Right cardiac atrium (tissue), 5 donors: Measurements from ENCODE around the gene PKDREJ. TPM values are rescaled to one million over a fixed set of nuclear protein-coding genes. Genes with fewer than 3 reads are reported as not detected.
"Not testable (repeated sequence)": the region's sequence is repeated elsewhere in the genome, so short reads cannot be mapped to it uniquely, and the experiment has no call there.

Experiments used
- ATAC-seq, 2 donors: fragments of 200-7000 bp; cut with Tn5 transposase; one replicate each; pipeline versions ENCODE4 v1.8.0 to v1.9.1; 2020; ENCODE audit warnings: moderate library complexity in 2 of 2, mild to moderate bottlenecking in 1 of 2
- DNase-seq, 3 donors: peaks; one replicate each; pipeline ENCODE4 v3.0.0-alpha.2; 2020
- H3K27ac ChIP-seq: one replicate; pipeline ENCODE4 v1.5.1; 2013; ENCODE audit warnings: mild to moderate bottlenecking, low read length, control low read depth, moderate library complexity
- H3K27me3 ChIP-seq: one replicate; pipeline ENCODE4 v1.6.1; 2013; ENCODE audit not compliant: control insufficient read depth, insufficient read depth
- H3K4me1 ChIP-seq: one replicate; pipeline ENCODE4 v1.6.1; 2013; ENCODE audit warnings: low read length; ENCODE audit not compliant: control insufficient read depth, insufficient read depth
- H3K4me3 ChIP-seq: one replicate; pipeline ENCODE4 v1.5.1; 2013; ENCODE audit warnings: low read length, control low read depth
- H3K9me3 ChIP-seq: one replicate; pipeline ENCODE4 v1.6.1; 2013; ENCODE audit warnings: low read length; ENCODE audit not compliant: control insufficient read depth
- WGBS: extraction: QIAGEN DNeasy Blood & Tissue Kit; methylation state at CpG from one replicate; pipeline ENCODE4 v1.1.7; 2013; 5-methylcytosine and 5-hydroxymethylcytosine counted together
- intact Hi-C, 4 donors: fragments of 100-400 bp; cut with DNase I; formaldehyde crosslinking; loops; one replicate each; pipeline versions ENCODE4 v1.11.0 to v1.14.0; 2022 to 2023
- polyA plus RNA-seq: library from polyadenylated mRNA; stranded (reverse); fragments of 200-250 nt; gene quantifications from one replicate; pipeline ENCODE4 v1.2.3, GENCODE V29; 2013
- total RNA-seq, 4 donors: library from RNA; stranded (reverse); fragmentation: NEBNext Ultra II Directional; extraction: Animal tissue kit (Norgen Biotek cat#: 25700); gene quantifications; one replicate each; pipeline ENCODE4 v1.2.1, GENCODE V29; 2021
- donor health status: healthy with polysubstance abuse.
- donor health status: DM: no; HTN: yes; CAD: no.
- donor health status: DM: no; HTN: no; CAD: no.
- donor health status: DM: no; HTN: yes; CAD: no; lungs with severe emphysema.
- donor health status: DM: yes; HTN: yes; CAD: no.

Gene PKDREJ
- total and polyA plus RNA-seq, 5 donors: 0.06 to 0.25 (median 0.09) TPM

GRCh38 chr22:46275455-46276122, 12.4 kb upstream of the PKDREJ start:
- no peak for DNase-seq
- WGBS: 68% methylated on average over 3 of the region's 3 CpGs

GRCh38 chr22:46274381-46274780, 11.2 kb upstream of the PKDREJ start:
- DNase-seq (no peak), ATAC-seq (no peak)
- no peaks in the 10 kb centered on the region for H3K27me3 ChIP-seq

More at GRCh38 chr22:46275455-46276122, 12.4 kb upstream of the PKDREJ start:
- H3K27me3 ChIP-seq: no peaks in the 10 kb centered on the region
- ATAC-seq: no peak
- no peak overlapping the region for H3K4me3 ChIP-seq
- intact Hi-C loops: no loop called here
- H3K4me1 ChIP-seq: no peaks in the 10 kb centered on the region
- H3K9me3 ChIP-seq: no peaks in the 10 kb centered on the region
- H3K27ac ChIP-seq: no peak overlapping the region

DNA sequence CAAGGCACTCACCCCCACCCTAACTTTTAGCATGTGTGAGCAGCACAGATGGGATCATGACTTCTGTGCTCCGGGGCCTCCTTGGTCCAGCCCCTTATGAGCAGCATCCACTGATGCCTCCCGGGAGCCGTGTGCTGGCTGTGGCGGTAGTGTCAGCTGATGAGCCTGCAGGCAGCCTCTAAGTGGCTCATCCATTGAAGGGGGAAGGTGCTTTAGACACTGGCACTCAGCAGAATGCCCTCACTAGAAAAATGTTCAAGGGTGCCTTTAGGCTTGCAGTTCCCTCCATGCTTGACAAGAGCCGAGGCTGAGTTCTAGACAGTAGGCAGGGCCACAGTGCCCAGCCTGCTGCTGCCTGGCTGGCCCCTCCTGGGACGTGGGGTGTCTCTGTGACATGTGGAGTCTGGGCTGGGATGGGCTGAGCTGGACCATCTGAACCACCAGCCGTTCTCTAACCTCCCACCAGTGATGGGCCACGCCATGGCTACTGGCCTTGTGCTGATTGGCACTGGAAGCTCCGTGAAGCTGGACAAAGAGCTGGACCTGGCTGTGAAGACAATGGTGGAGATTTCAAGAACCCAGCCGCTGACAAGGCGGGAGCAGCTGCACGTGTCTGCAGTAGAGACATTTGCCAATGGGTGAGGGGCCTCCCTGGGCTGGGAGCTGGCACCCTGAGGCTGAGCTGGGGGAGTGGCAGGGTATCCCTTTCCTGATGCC, 10.4 kb upstream of the PKDREJ start:
- H3K4me1 ChIP-seq: no peaks in the 10 kb centered on the region
- intact Hi-C loops: no loop called here
- no peaks in the 10 kb centered on the region for H3K9me3 ChIP-seq
- peak overlapping the region; percentile 19 for H3K27ac ChIP-seq
- H3K4me3 ChIP-seq: no peak overlapping the region
- DNase-seq (no peak), ATAC-seq (peak; percentile 48 to 73)
- no peaks in the 10 kb centered on the region for H3K27me3 ChIP-seq
- 77% methylated on average over 12 of the region's 12 CpGs for WGBS

More at GRCh38 chr22:46274381-46274780, 11.2 kb upstream of the PKDREJ start:
- WGBS: 95% methylated on average over 8 of the region's 8 CpGs
- H3K4me3 ChIP-seq: no peak overlapping the region
- no peaks in the 10 kb centered on the region for H3K9me3 ChIP-seq
- no peak overlapping the region for H3K27ac ChIP-seq
- intact Hi-C loops: no loop called here
- H3K4me1 ChIP-seq: no peaks in the 10 kb centered on the region

- 94% methylated on average over 12 of the region's 12 CpGs for WGBS
- intact Hi-C loops: no loop called here
- no peak for DNase-seq
These were observed 9.8 kb upstream of the PKDREJ start for GRCh38 chr22:46272762-46273431.

GRCh38 chr22:46272196-46272595, 9.1 kb upstream of the PKDREJ start:
- no peak for DNase-seq
- no peak for ATAC-seq
- Histone ChIP-seq H3K27me3 (no peaks in the 10 kb centered on the region), H3K4me1 (no peaks in the 10 kb centered on the region), H3K9me3 (no peaks in the 10 kb centered on the region), H3K27ac (no peak overlapping the region), H3K4me3 (no peak overlapping the region)
- intact Hi-C loops: no loop called here
- 97% methylated on average over 8 of the region's 8 CpGs for WGBS

More at GRCh38 chr22:46272762-46273431, 9.8 kb upstream of the PKDREJ start:
- Histone ChIP-seq H3K4me1 (no peaks in the 10 kb centered on the region), H3K27me3 (no peaks in the 10 kb centered on the region), H3K9me3 (no peaks in the 10 kb centered on the region), H3K27ac (no peak overlapping the region), H3K4me3 (no peak overlapping the region)
- peak in 1 of 2 donors; percentile 7 for ATAC-seq

DNA sequence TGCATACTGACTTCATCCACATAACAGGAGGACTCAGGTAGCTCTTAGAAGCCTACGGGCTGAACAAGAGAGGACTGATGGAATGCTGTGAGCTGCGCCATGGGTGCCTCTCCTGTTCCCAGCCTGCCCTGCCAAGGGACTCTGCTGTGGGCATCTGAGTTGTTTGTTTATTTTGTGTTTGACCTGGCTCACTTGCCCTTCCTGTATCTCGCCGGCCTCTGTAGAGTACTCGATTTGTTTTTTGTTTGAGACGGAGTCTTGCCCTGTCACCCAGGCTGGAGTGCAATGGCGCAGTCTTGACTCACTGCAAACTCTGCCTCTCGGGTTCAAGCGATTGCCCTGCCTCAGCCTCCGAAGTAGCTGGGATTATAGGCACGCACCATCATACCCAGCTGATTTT, 6.4 kb upstream of the PKDREJ start:
- no peaks in the 10 kb centered on the region for H3K27me3 ChIP-seq
- intact Hi-C loops: no loop called here
- 79% methylated on average over 11 of the region's 11 CpGs for WGBS
- H3K27ac ChIP-seq: no peak overlapping the region
- no peak for ATAC-seq
- H3K9me3 ChIP-seq: no peaks in the 10 kb centered on the region
- no peak overlapping the region for H3K4me3 ChIP-seq
- no peaks in the 10 kb centered on the region for H3K4me1 ChIP-seq
- no peak for DNase-seq

GRCh38 chr22:46267431-46268279, 4.5 kb upstream of the PKDREJ start, which contains the start of gene TTC38:
Gene TTC38 (plus strand): TSS chr22:46268008. CDS start chr22:46268040, 32 bp downstream.
- no peaks in the 10 kb centered on the region for H3K4me1 ChIP-seq
- no peaks in the 10 kb centered on the region for H3K27me3 ChIP-seq
- peak; percentile 97 to 98 for ATAC-seq
- H3K9me3 ChIP-seq: no peaks in the 10 kb centered on the region
- under 1% methylated on average over 74 of the region's 74 CpGs for WGBS
- peak within 1 kb of the TSS; percentile 76 for H3K27ac ChIP-seq
- H3K4me3 ChIP-seq: peak within 1 kb of the TSS; percentile 88
- intact Hi-C loops: no loop called here
- DNase-seq: peak; percentile 96 to 98 (median 98)

- intact Hi-C loops, H3K27me3 ChIP-seq, H3K27ac ChIP-seq, H3K9me3 ChIP-seq, DNase-seq, ATAC-seq, H3K4me1 ChIP-seq, H3K4me3 ChIP-seq: not testable (repeated sequence)
- 93% methylated on average over 4 of the region's 4 CpGs for WGBS
These were observed 2.5 kb upstream of the PKDREJ start for GRCh38 chr22:46265627-46266026.

DNA sequence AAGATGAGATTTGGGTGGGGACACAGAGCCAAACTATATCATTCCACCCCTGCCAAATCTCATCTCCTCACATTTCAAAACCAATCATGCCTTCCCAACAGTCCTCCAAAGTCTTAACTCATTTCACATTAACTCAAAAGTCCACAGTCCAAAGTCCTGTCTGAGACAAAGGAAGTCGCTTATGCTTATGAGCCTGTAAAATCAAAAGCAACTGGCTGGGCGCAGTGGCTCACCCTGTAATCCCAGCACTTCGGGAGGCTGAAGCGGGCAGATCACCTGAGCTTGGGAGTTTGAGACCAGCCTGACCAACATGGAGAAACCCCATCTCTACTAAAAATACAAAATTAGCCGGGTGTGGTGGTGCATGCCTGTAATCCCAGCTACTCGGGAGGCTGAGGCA, 1.4 kb upstream of the PKDREJ start:
- intact Hi-C loops, H3K27ac ChIP-seq, ATAC-seq, H3K9me3 ChIP-seq, H3K27me3 ChIP-seq, DNase-seq, H3K4me3 ChIP-seq, H3K4me1 ChIP-seq: not testable (repeated sequence)
- WGBS: 98% methylated on average over 6 of the region's 6 CpGs

- 8% methylated on average over 109 of the region's 109 CpGs for WGBS
- Histone ChIP-seq H3K9me3 (no peaks in the 10 kb centered on the region), H3K4me1 (peaks cover 4% of the 10 kb centered on the region), H3K27ac (no peak overlapping the region), H3K27me3 (no peaks in the 10 kb centered on the region), H3K4me3 (peak overlapping the region; percentile 33)
- ATAC-seq (peak; percentile 66 to 71), DNase-seq (peak; percentile 77 to 90 (median 89))
- intact Hi-C loops: no loop called here
These were observed 511 bp downstream of the PKDREJ start for GRCh38 chr22:46262449-46263215.
